HCT116 (cell line): Measurements from ENCODE around the gene LSAMP. TPM values are rescaled to one million over a fixed set of nuclear protein-coding genes. Genes with fewer than 3 reads are reported as not detected.

ENCODE experiments used
- ATAC-seq: fragments of 200-7000 bp; cut with Tn5 transposase; 2 replicates; pipeline ENCODE4 v1.9.1; 2020; ENCODE audit warnings: mild to moderate bottlenecking, moderate library complexity
- BruUV-seq: library from RNA; stranded (reverse); fragments of 400-500 nt; replicated peaks from 2 replicates; lab custom pipeline; 2021; lab: Mats Ljungman, UMichigan
- CTCF ChIA-PET: fragments of 300-600 bp; sonication (Branson Sonifier 250); formaldehyde crosslinking; loops from one replicate; lab custom pipeline; 2021; ENCODE audit warnings: antibody characterized with exemption; lab: Charles Lee
- POLR2A ChIA-PET: fragments of 300-600, 350-600 bp; sonication (Branson Sonifier 250); formaldehyde crosslinking; loops from one replicate; lab custom pipeline; 2021; ENCODE audit warnings: antibody characterized with exemption; lab: Charles Lee
- RAD21 ChIA-PET, 2 experiments: fragments of 300-600 bp; sonication (Branson Sonifier 250); formaldehyde crosslinking; loops; one replicate each; lab custom pipeline; 2023; ENCODE audit warnings: low total read pairs in 2 of 2; ENCODE audit not compliant: uncharacterized antibody in 2 of 2, unreplicated experiment in 2 of 2, low non-redundant PET in 1 of 2; lab: Charles Lee
- DNase-seq: peaks from one replicate; pipeline ENCODE4 v3.0.0-alpha.2; 2010; ENCODE audit warnings: low read depth, low spot score
- H2AFZ ChIP-seq: fragments of 200-600 bp; shearing (Covaris generic), sonication (generic); 2 replicates; pipeline ENCODE4 v1.6.1; 2017; ENCODE audit warnings: low read depth, mixed run types, mixed read lengths, antibody characterized with exemption, low read length; ENCODE audit not compliant: poor library complexity, severe bottlenecking
- H3K27ac ChIP-seq: 2 replicates; pipeline ENCODE4 v1.5.1; 2012; ENCODE audit warnings: low read depth, low read length
- H3K27me3 ChIP-seq: fragments of 200-600 bp; sonication (generic); 2 replicates; pipeline ENCODE4 v1.6.1; 2016; ENCODE audit warnings: mixed run types, low read length, mixed read lengths; ENCODE audit not compliant: insufficient read depth
- H3K36me3 ChIP-seq, 2 experiments: fragments of 200-500 bp in 1 of 2; fragments of 200-600 bp in 1 of 2; sonication (Bioruptor generic) in 1 of 2; sonication (generic) in 1 of 2; 2 replicates each; pipeline versions ENCODE4 v1.5.1 to v1.6.1; 2014 to 2016; ENCODE audit warnings: low read length in 2 of 2, inconsistent platforms in 1 of 2, mixed read lengths in 1 of 2, mixed run types in 1 of 2; ENCODE audit not compliant: insufficient read depth in 2 of 2, control insufficient read depth in 1 of 2
- H3K4me1 ChIP-seq, 2 experiments: fragments of 200-600 bp in 1 of 2; sonication (generic) in 1 of 2; 2 replicates each; pipeline versions ENCODE4 v1.5.1 to v1.6.1; 2012 to 2017; ENCODE audit warnings: low read length in 2 of 2, inconsistent platforms in 1 of 2, mild to moderate bottlenecking in 1 of 2, mixed read lengths in 1 of 2, mixed run types in 1 of 2, moderate library complexity in 1 of 2; ENCODE audit not compliant: insufficient read depth in 2 of 2, control insufficient read depth in 1 of 2
- H3K4me2 ChIP-seq: fragments of 200-600 bp; sonication (generic); 2 replicates; pipeline ENCODE4 v1.6.1; 2017; ENCODE audit warnings: mixed run types, low read length, mixed read lengths
- H3K4me3 ChIP-seq, 2 experiments: fragments of 200-600 bp in 1 of 2; sonication (generic) in 1 of 2; replicated peaks in 1 of 2; 2 replicates each; pipeline ENCODE4 v1.5.1; 2011 to 2016; ENCODE audit warnings: low read length in 2 of 2, control low read depth in 1 of 2, low read depth in 1 of 2, mild to moderate bottlenecking in 1 of 2, mixed read lengths in 1 of 2, mixed run types in 1 of 2
- H3K79me2 ChIP-seq: fragments of 200-600 bp; sonication (generic); 2 replicates; pipeline ENCODE4 v1.6.1; 2017; ENCODE audit warnings: mild to moderate bottlenecking, mixed run types, low read length, moderate library complexity, mixed read lengths; ENCODE audit not compliant: insufficient read depth
- H3K9ac ChIP-seq: fragments of 200-600 bp; sonication (generic); 2 replicates; pipeline ENCODE4 v1.6.1; 2016; ENCODE audit warnings: low read length, mixed read lengths
- H3K9me2 ChIP-seq: fragments of 200-600 bp; sonication (generic), shearing (Covaris generic); 2 replicates; pipeline ENCODE4 v1.6.1; 2017; ENCODE audit warnings: mixed run types, mild to moderate bottlenecking, moderate library complexity; ENCODE audit not compliant: insufficient read depth
- H3K9me3 ChIP-seq, 2 experiments: fragments of 200-500 bp in 1 of 2; fragments of 200-600 bp in 1 of 2; sonication (Bioruptor generic) in 1 of 2; sonication (generic) in 1 of 2; 2 replicates each; pipeline ENCODE4 v1.6.1; 2014 to 2017; ENCODE audit warnings: low read length in 2 of 2, mixed read lengths in 2 of 2, inconsistent platforms in 1 of 2, low read depth in 1 of 2, mild to moderate bottlenecking in 1 of 2, mixed run types in 1 of 2, moderate library complexity in 1 of 2; ENCODE audit not compliant: control insufficient read depth in 1 of 2, insufficient read depth in 1 of 2
- H4K20me1 ChIP-seq: fragments of 200-600 bp; sonication (generic), shearing (Covaris generic); 2 replicates; pipeline ENCODE4 v1.6.1; 2017; ENCODE audit warnings: mixed run types, mild to moderate bottlenecking, moderate library complexity; ENCODE audit not compliant: insufficient read depth
- ATF3 ChIP-seq: IDR thresholded peaks from 2 replicates; pipeline ENCODE4 v1.6.1; 2012
- CTCF ChIP-seq, 3 experiments: fragments of 200-600 bp in 1 of 3; sonication (generic) in 1 of 3; IDR thresholded peaks in 2 of 3; conservative IDR thresholded peaks in 1 of 3; 2 replicates each; pipeline ENCODE4 v1.5.1; 2012 to 2017; ENCODE audit warnings: low read depth in 2 of 3, low read length in 2 of 3, antibody characterized with exemption in 1 of 3, borderline replicate concordance in 1 of 3, control low read depth in 1 of 3, mild to moderate bottlenecking in 1 of 3, mixed read lengths in 1 of 3, mixed run types in 1 of 3, moderate library complexity in 1 of 3; ENCODE audit not compliant: insufficient read depth in 1 of 3
- EGR1 ChIP-seq: IDR thresholded peaks from 2 replicates; pipeline ENCODE4 v1.6.1; 2012; ENCODE audit warnings: low read depth
- ELF1 ChIP-seq: IDR thresholded peaks from 2 replicates; pipeline ENCODE4 v1.6.1; 2012; ENCODE audit warnings: low read depth, borderline replicate concordance
- EZH2 ChIP-seq: fragments of 200-600 bp; sonication (generic); IDR thresholded peaks from 2 replicates; pipeline ENCODE4 v1.6.1; 2017; ENCODE audit warnings: antibody characterized with exemption, mixed run types
- JUND ChIP-seq: IDR thresholded peaks from 2 replicates; pipeline ENCODE4 v1.6.1; 2012
- MAX ChIP-seq: IDR thresholded peaks from 2 replicates; pipeline ENCODE4 v1.6.1; 2012
- POLR2A ChIP-seq: IDR thresholded peaks from 2 replicates; pipeline ENCODE4 v1.7.0; 2011; ENCODE audit warnings: borderline replicate concordance; ENCODE audit not compliant: insufficient read depth, insufficient read length; ENCODE audit errors: extremely low read depth
- POLR2AphosphoS5 ChIP-seq: IDR thresholded peaks from 2 replicates; pipeline ENCODE4 v1.6.1; 2011; ENCODE audit warnings: mild to moderate bottlenecking, low read depth, low read length, moderate library complexity
- RAD21 ChIP-seq: IDR thresholded peaks from 2 replicates; pipeline ENCODE4 v1.6.1; 2012; ENCODE audit warnings: low read depth, mild to moderate bottlenecking
- REST ChIP-seq: IDR thresholded peaks from 2 replicates; pipeline ENCODE4 v1.6.1; 2012; ENCODE audit warnings: low read depth
- SIN3A ChIP-seq: IDR thresholded peaks from 2 replicates; pipeline ENCODE4 v1.6.1; 2012; ENCODE audit warnings: low read depth
- SP1 ChIP-seq: IDR thresholded peaks from 2 replicates; pipeline ENCODE4 v1.6.1; 2012; ENCODE audit warnings: low read depth
- TCF7L2 ChIP-seq: IDR thresholded peaks from 2 replicates; pipeline ENCODE4 v1.7.0; 2011; ENCODE audit warnings: borderline replicate concordance, inconsistent platforms; ENCODE audit not compliant: insufficient read depth, insufficient read length; ENCODE audit errors: extremely low read depth
- ZBTB33 ChIP-seq: IDR thresholded peaks from 2 replicates; pipeline ENCODE4 v1.6.1; 2011; ENCODE audit warnings: mild to moderate bottlenecking, low read length, moderate library complexity; ENCODE audit not compliant: insufficient replicate concordance; ENCODE audit errors: extremely low read depth
- ZFX ChIP-seq: fragments of 450-650 bp; IDR thresholded peaks from 2 replicates; pipeline ENCODE4 v1.6.1; 2017
- ZNF274 ChIP-seq: fragments of 200-500 bp; sonication (Bioruptor generic); IDR thresholded peaks from 2 replicates; pipeline ENCODE4 v1.6.1; 2014; ENCODE audit warnings: mild to moderate bottlenecking, low read depth, low read length, inconsistent platforms
- intact Hi-C: fragments of 100-400 bp; cut with micrococcal nuclease; formaldehyde crosslinking; loops from 2 replicates; pipeline ENCODE4 v1.10.0; 2022
- total RNA-seq: library from RNA; stranded (reverse); gene quantifications from one replicate; pipeline ENCODE4 v1.2.1, GENCODE V29; 2021; ENCODE audit not compliant: unreplicated experiment

LSAMP gene
- total RNA-seq, 1 experiment from 2014 or later: 0.25 TPM

- no peak overlapping the region for H3K4me2 ChIP-seq
- H3K27ac ChIP-seq: no peak overlapping the region
- ChIA-PET POLR2A (no interaction called here), RAD21 (no interaction called here), CTCF (no interaction called here)
- BruUV-seq: no TSS peak
- no peak overlapping the region for H3K9ac ChIP-seq
- no peak overlapping the region for H2AFZ ChIP-seq
- TF ChIP-seq ZBTB33 (no peak), ZFX (no peak), EGR1 (no peak), MAX (no peak), JUND (no peak), RAD21 (no peak), CTCF (IDR thresholded peaks at IDR 0.05 in 2 of 3, conservative IDR thresholded peaks at IDR 0.05 in 1 of 3; ENCODE audit: borderline replicate concordance in 1 of 3, insufficient read depth in 1 of 3, low read depth in 2 of 3, low read length in 2 of 3) (no peak), SIN3A (no peak), TCF7L2 (no peak), EZH2 (no peak), ELF1 (no peak), REST (no peak), POLR2AphosphoS5 (no peak), ATF3 (no peak), ZNF274 (no peak), POLR2A (no peak), SP1 (no peak)
- intact Hi-C loops: no loop called here
- no peaks in the 10 kb centered on the region for H3K9me3 ChIP-seq
- DNase-seq (no peak), ATAC-seq (no peak)
- H3K27me3 ChIP-seq: no peaks in the 10 kb centered on the region
- no peaks in the 10 kb centered on the region for H4K20me1 ChIP-seq
- H3K79me2 ChIP-seq: no peaks in the 10 kb centered on the region
- no peaks in the 10 kb centered on the region for H3K4me1 ChIP-seq
- H3K4me3 ChIP-seq: no peak overlapping the region
- H3K36me3 ChIP-seq: no peaks in the 10 kb centered on the region
- no peaks in the 10 kb centered on the region for H3K9me2 ChIP-seq
Observed at GRCh38 chr3:116191409-116191808, 253.9 kb downstream of the LSAMP start.
